Activated T-cell treated with anti-CD3 and anti-CD28 coated beads, Interleukin-2, amount 50 U/mL, for 4 hours (primary cell): ENCODE measurements around the gene CHN2. TPM values are rescaled to one million over a fixed set of nuclear protein-coding genes. Genes with fewer than 3 reads are reported as not detected.
"Not testable (repeated sequence)": the region's sequence is repeated elsewhere in the genome, so short reads cannot be mapped to it uniquely, and the experiment has no call there.

ENCODE experiments used
- ATAC-seq, 2 donors: fragments of 200-7000 bp; cut with Tn5 transposase; one replicate each; pipeline ENCODE4 v1.10.0; 2021
- DNase-seq: peaks from one replicate; pipeline ENCODE4 v3.0.0-alpha.2; 2020
- H3K27me3 Mint-ChIP-seq: one replicate; pipeline ENCODE4 v1.8.0; 2021; ENCODE audit warnings: low read depth, mixed read lengths
- H3K36me3 Mint-ChIP-seq: one replicate; pipeline ENCODE4 v1.8.0; 2022; ENCODE audit warnings: mixed read lengths; ENCODE audit not compliant: insufficient read depth
- H3K4me1 Mint-ChIP-seq: one replicate; pipeline ENCODE4 v1.8.0; 2021; ENCODE audit warnings: low read depth, mixed read lengths
- H3K4me3 Mint-ChIP-seq: one replicate; pipeline ENCODE4 v1.8.0; 2021; ENCODE audit warnings: mild to moderate bottlenecking, moderate library complexity, mixed read lengths
- H3K9me3 Mint-ChIP-seq: one replicate; pipeline ENCODE4 v1.8.0; 2021; ENCODE audit warnings: mixed read lengths
- total RNA-seq, 3 donors: library from RNA; stranded (reverse); gene quantifications; one replicate each; pipeline ENCODE4 v1.2.1, GENCODE V29; 2021

CHN2 gene
- total RNA-seq, 3 donors from 2014 or later = 1.1 to 1.5 (median 1.4) TPM

DNA sequence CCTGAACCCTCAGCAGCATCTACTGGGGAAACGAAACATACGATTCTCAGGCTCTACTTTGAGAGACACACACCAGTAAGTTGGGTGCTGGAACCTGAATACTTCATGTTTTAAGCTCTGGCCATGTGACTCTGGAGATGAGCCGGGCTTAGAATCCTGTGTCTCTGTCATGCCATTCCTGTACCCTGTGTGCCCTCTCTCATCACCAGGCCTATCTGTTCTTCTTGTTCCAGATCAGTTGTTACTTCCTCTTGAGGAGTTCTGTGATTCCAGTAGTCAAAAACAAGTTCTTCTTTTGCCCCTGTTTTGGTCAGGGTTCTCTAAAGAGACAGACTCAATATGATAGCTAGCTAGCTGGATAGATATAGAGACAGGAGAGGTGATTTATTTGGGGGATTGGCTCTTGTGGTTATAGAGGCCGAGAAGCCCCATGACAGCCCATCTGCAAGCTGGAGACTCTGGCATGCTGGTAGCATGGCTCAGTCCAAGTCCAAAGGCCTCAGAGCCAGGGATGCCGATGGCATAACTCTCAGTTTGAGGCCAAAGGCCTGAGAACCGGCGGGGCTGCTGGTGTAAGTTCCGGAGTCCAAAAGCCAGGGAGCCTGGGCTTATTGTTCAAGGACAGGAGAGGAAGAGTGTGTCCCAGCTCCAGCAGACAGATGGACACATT, 54.3 kb downstream of the CHN2 start:
- Mint-ChIP-seq H3K36me3 (no peaks in the 10 kb centered on the region), H3K4me1 (peaks cover 11% of the 10 kb centered on the region), H3K9me3 (no peaks in the 10 kb centered on the region), H3K27me3 (no peaks in the 10 kb centered on the region), H3K4me3 (no peak overlapping the region)
- DNase-seq (no peak), ATAC-seq (no peak)

DNA sequence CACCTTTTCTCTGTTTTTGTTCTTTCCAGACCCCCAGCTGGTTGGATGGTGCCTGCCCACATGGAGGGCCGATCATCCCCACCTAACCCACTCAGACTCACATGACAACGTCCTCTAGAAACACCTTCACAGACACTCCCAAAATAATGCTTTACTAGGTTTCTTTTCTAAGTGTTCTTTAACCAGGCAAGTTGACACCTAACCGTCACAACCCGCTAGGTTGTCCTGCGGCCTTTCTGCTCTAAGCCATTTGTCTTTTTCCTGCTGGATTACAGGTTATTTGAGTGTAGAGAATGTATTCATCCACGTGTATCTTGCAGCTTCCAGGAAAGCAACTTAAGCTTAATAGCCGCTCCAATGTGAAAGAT, 54.8 kb downstream of the CHN2 start:
- no peaks in the 10 kb centered on the region for H3K36me3 Mint-ChIP-seq
- ATAC-seq = no peak
- DNase-seq = no peak
- H3K9me3 Mint-ChIP-seq = no peaks in the 10 kb centered on the region
- H3K4me3 Mint-ChIP-seq = no peak overlapping the region
- peaks cover 6% of the 10 kb centered on the region for H3K4me1 Mint-ChIP-seq
- no peaks in the 10 kb centered on the region for H3K27me3 Mint-ChIP-seq

DNA sequence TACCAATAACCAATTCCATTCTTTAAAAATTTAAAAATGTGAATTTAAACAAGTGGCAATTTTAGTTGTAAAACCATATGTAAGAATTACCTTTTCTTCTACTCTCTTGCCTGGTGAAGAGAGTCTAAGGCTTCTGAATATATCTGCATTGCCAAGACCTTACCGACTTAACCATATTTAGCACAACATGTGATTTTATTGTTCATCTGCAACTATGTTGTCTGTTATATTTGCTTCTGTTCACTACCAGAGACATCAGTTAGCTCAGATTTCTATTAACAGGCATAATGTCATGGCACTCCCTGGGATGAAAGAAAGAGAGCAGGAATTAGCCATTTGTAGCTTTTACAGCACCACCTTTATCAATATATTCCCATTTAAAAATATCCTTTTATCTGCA, 55.3 kb downstream of the CHN2 start:
- no peak for ATAC-seq
- no peak overlapping the region for H3K4me3 Mint-ChIP-seq

DNA sequence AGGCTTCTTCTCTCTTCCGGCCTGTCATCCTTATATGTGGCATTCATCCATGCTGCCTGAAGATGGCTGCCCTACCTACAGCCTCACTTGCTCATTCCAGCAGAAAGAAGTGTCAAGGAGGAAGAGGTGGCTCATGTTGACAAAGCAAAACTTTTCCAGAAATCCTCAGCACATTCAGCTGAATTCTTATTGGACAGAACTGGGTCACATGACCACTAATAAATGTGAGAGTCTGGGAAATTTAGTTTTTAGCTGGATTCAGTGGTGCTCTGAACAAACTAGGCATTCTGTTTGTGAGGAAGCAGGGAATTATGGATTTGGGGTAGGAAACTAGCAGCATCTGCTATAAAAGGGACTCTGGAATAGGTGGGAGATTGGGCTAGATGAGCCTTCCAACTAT, 58.6 kb downstream of the CHN2 start:
- Mint-ChIP-seq H3K9me3 (no peaks in the 10 kb centered on the region), H3K27me3 (no peaks in the 10 kb centered on the region), H3K4me1 (no peaks in the 10 kb centered on the region), H3K36me3 (no peaks in the 10 kb centered on the region), H3K4me3 (no peak overlapping the region)
- no peak for ATAC-seq
- no peak for DNase-seq

More for the DNA sequence above, 55.3 kb downstream of the CHN2 start:
- H3K27me3 Mint-ChIP-seq = no peaks in the 10 kb centered on the region
- H3K4me1 Mint-ChIP-seq = peaks cover 1% of the 10 kb centered on the region
- H3K9me3 Mint-ChIP-seq = no peaks in the 10 kb centered on the region
- no peaks in the 10 kb centered on the region for H3K36me3 Mint-ChIP-seq
- DNase-seq = no peak

DNA sequence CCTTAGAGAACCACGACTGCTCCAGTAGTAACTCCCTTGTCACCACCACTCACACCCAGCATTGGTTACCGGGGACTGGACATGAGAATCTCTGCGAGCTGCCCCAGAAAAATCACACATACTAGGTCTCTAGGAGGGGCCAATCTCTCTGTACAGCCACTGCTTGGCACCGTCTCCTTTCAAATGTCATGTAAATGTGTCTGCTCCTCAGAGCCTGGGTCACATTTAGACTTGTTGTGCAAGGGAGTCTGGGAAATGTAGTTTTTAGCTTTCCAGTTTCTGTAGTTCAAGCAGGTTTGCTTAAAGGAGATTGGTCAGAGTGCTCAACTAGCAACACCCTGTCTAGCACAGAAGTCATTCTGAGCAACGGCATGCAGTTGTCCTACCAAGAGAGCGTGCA, 60.0 kb downstream of the CHN2 start:
- DNase-seq (no peak), ATAC-seq (peak; percentile 18 to 23)
- Mint-ChIP-seq H3K27me3 (no peaks in the 10 kb centered on the region), H3K4me1 (no peaks in the 10 kb centered on the region), H3K36me3 (no peaks in the 10 kb centered on the region), H3K4me3 (no peak overlapping the region), H3K9me3 (no peaks in the 10 kb centered on the region)

DNA sequence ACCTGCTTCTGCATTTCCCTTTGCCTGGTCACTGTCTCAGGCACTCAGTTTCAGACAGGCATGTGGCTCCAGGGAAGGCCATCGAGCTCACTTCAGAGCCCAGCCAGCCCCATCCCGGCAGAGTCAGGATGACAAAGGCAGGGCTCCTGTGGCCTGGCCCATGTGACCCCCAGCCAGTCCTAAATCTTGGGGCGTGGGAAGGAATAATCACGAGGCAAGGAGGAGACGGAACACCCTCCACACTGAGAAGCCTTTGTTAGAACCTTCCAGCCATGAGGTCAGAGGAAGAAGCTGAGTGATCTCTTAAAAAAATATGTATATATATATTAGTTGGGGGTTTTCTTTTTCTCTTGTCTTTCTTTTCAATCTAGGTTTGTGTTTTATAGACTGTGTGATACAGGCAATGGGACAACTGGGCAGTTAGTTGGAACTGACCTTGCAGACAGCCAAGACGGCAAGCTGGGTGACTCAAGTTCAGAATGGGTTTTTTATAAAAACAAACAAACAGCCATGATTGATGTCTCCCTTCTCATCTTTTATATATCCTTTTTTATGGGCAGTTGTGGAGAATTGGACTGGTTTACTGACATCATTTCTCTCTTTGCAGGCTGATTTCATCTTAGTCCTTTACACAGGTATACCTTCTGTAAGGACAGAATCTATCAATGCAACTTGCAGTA, 60.8 kb downstream of the CHN2 start:
- no peak for ATAC-seq
- H3K4me3 Mint-ChIP-seq = no peak overlapping the region
- no peak for DNase-seq
- H3K27me3 Mint-ChIP-seq = no peaks in the 10 kb centered on the region
- H3K9me3 Mint-ChIP-seq = no peaks in the 10 kb centered on the region
- H3K36me3 Mint-ChIP-seq = no peaks in the 10 kb centered on the region
- no peaks in the 10 kb centered on the region for H3K4me1 Mint-ChIP-seq

DNA sequence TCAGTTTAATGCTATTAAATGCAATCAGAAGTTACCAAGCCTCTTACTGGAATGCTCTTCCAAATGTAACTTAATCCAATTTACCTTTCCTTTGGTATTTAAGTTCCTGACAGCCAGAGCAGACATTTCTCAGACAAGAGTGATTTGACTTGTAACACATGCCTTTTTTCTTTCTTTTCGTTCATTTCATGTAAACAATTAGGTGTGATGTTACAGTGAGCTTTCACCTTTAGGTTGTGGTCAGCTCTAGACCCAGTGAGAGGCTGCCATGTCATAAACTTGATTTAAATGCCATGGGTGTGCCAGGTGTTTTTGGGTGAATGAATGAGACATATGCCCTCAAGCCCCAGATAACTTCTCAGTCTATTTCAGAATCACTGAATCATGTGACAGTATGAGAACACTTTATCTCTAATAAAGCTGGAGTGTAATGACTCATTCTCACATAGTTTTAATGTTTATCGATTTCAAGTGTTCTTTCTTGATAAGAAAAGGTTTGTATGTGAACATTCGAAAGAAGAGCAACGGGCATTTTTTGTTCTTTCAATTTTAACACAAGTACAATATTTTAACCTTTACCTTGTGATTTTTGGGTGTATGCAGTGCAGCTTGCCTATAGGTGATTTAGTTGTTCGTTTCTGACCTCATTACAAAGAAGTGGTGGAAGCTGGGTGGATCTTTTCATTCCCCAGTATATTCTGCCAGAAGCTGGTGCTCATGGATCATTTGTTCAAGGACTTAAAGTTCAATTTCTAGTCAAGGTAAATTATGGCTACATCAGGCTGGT, 61.5 kb downstream of the CHN2 start:
- peak in 1 of 2 donors; percentile 10 for ATAC-seq
- no peaks in the 10 kb centered on the region for H3K4me1 Mint-ChIP-seq
- no peaks in the 10 kb centered on the region for H3K27me3 Mint-ChIP-seq
- no peak for DNase-seq
- H3K9me3 Mint-ChIP-seq = no peaks in the 10 kb centered on the region
- H3K36me3 Mint-ChIP-seq = no peaks in the 10 kb centered on the region
- no peak overlapping the region for H3K4me3 Mint-ChIP-seq

DNA sequence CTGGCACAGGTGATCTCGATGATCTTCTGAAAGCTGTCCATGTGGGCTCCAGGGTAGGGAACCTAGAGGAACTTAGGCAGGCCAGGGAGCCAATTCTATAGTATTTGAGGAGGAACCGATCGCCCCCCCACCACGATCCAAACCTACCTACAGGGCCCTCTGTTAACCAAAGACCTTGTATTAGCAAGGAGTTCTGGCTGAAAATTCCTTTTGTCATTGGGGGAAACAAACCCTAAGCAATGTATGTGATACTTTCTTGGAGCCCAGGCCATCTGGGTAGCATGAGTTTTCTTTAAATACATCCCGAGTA, 62.1 kb downstream of the CHN2 start:
- no peak for ATAC-seq
- no peaks in the 10 kb centered on the region for H3K36me3 Mint-ChIP-seq
- no peak for DNase-seq
- H3K9me3 Mint-ChIP-seq = no peaks in the 10 kb centered on the region
- no peaks in the 10 kb centered on the region for H3K4me1 Mint-ChIP-seq
- no peaks in the 10 kb centered on the region for H3K27me3 Mint-ChIP-seq
- H3K4me3 Mint-ChIP-seq = no peak overlapping the region

DNA sequence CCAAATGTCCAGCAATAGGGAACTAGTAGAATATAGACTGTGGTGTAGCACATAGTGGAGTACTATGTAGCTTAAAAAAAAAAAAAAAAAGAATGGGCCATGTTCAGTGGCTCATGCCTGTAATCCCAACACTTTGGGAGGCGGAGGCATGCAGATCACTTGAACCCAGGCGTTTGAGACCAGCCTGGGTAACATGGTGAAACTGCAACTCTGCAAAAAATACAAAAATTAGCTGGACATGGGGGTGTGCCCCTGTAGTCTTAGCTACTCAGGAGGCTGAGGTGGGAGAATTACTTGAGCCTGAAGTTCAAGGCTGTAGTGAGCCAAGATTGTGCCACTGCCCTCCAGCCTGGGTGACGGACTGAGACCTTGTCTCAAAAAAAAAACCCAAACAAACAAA, 64.4 kb downstream of the CHN2 start:
- Mint-ChIP-seq H3K4me1 (no peaks in the 10 kb centered on the region), H3K4me3 (no peak overlapping the region), H3K9me3 (no peaks in the 10 kb centered on the region), H3K27me3 (no peaks in the 10 kb centered on the region), H3K36me3 (no peaks in the 10 kb centered on the region)
- ATAC-seq (no peak), DNase-seq (no peak)

DNA sequence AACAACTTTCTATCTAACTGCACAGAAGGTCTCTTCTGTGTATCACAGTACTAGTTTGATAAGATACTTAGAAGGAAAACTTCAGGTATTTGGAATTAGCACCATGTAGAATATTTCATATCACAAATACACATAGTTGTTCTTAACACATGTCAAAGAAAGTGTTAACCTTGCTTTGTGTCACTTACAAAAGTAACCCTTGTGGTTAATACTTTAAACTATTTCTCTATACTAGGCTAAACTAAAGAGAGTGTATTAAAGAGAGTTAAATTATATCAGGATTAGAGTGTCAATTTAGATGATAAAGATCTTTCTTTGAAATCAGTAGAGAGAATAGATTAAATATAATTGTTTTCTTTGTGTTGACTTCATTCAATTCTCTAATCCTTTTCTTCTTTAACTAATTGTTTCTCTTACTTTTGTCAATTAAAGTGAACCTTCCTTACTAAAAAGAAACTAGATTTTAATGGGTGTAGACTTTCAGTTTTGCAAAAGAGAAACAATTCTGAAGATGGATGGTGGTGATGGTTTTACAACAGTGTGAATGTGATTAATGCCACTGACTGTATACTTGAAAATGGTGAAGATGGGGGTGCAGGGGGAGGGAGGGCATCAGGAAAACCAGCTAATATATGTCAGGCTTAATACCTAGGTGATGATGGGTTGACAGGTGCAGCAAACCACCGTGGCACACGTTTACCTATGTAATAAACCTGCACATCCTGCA, 67.8 kb downstream of the CHN2 start:
- Mint-ChIP-seq H3K9me3 (no peaks in the 10 kb centered on the region), H3K4me1 (peaks cover 4% of the 10 kb centered on the region), H3K36me3 (no peaks in the 10 kb centered on the region), H3K4me3 (no peak overlapping the region), H3K27me3 (no peaks in the 10 kb centered on the region)
- DNase-seq = no peak
- ATAC-seq = no peak

DNA sequence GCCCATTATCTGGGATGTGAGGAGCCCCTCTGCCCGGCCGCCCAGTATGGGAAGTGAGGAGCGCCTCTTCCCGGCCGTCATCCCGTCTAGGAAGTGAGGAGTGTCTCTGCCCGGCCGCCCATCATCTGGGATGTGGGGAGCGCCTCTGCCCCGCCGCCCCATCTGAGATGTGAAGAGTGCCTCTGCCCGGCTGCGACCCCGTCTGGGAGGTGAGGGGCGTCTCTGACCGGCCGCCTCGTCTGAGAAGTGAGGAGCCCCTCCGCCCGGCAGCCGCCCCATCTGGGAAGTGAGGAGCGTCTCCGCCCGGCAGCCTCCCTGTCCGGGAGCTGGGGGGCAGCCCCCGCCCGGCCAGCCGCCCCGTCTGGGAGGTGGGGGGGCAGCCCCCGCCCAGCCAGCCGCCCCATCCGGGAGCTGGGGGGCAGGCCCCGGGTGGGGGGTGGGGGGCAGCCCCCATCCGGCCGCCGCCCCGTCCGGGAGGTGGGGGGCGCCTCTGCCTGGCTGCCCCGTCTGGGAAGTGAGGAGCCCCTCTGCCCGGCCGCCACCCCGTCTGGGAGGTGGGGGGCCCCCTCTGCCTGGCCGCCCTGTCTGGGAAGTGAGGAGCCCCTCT, 69.1 kb downstream of the CHN2 start:
- not testable (repeated sequence) for H3K9me3 Mint-ChIP-seq, H3K4me3 Mint-ChIP-seq, H3K4me1 Mint-ChIP-seq, ATAC-seq, H3K36me3 Mint-ChIP-seq, H3K27me3 Mint-ChIP-seq, DNase-seq

DNA sequence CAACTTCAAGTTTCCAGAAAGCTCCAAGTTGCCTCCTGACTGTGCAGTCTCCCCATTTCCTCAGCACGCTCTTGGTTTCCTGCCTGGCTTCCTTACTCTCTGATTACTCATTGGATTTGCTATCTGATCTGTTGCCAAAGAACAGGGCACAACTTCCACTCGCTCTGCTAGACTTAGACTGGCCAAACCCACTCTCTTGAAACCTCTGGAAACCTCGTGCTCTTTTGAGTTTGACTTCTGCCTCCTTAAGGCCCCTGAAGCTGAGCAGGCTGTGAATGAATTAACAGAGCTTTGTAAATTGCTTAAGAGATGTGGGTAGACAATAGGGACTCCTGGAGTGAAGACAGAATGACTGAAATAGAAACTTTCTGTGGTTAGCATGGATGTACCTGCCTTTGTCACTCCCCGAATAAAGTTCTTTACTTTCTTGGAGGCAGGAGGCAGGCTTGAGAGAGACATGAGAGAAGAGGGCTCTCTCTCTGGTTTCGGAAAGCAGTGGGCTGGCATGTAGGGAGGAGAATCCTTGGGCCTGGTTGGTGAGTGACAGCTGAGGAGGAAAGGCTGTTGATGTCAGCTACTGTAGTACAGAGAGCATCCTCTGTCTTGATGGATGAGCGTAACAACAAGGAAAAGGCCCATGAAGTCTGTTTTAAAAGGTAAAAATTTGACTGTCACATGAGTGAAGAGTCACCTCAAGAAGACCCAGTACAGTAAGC, 70.8 kb downstream of the CHN2 start:
- no peaks in the 10 kb centered on the region for H3K36me3 Mint-ChIP-seq
- ATAC-seq (peak; percentile 78 to 82), DNase-seq (no peak)
- H3K27me3 Mint-ChIP-seq = no peaks in the 10 kb centered on the region
- H3K9me3 Mint-ChIP-seq = no peaks in the 10 kb centered on the region
- H3K4me1 Mint-ChIP-seq = peaks cover 4% of the 10 kb centered on the region
- no peak overlapping the region for H3K4me3 Mint-ChIP-seq

DNA sequence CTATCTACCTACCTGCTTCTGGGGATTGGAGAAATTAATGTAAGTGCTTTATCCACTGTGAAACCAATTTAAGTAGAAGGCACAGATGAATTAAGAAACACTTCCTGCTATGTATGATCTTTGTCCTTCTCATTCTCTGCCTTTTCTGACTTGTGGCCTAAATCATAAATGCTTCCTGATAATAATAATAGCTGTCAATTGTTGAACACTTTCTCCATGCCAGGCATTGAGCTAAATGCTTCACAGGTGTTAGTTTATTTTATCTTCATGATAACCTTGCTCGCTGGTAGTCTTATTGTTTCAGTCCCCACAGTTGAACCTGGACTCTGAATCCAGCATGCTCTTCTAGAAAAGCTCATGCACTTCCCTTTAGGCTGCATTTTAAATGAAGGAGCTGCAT, 75.4 kb downstream of the CHN2 start:
- DNase-seq (no peak), ATAC-seq (no peak)
- H3K4me3 Mint-ChIP-seq = no peak overlapping the region
- H3K36me3 Mint-ChIP-seq = no peaks in the 10 kb centered on the region
- no peaks in the 10 kb centered on the region for H3K27me3 Mint-ChIP-seq
- no peaks in the 10 kb centered on the region for H3K9me3 Mint-ChIP-seq
- H3K4me1 Mint-ChIP-seq = peaks cover 18% of the 10 kb centered on the region
